ENCODE results near the gene GBP4.

GRCh38 chr1:89133747-89134146 lies 65.0 kb downstream of the GBP4 start:
- TF ChIP-seq CTCF (conservative IDR thresholded peaks at IDR 0.05; ENCODE audit: low read depth in 2 of 2) (no peak), NANOG (IDR thresholded peaks at IDR 0.05; ENCODE audit: borderline replicate concordance) (no peak), EZH2phosphoT487 (IDR thresholded peaks at IDR 0.05; ENCODE audit: unreplicated experiment) (no peak), EZH2 (IDR thresholded peaks at IDR 0.05; ENCODE audit: low read depth, unreplicated experiment) (no peak), POLR2AphosphoS5 (IDR thresholded peaks at IDR 0.05; ENCODE audit: low read depth) (no peak)
- TF ChIP-seq, protein P1, sequence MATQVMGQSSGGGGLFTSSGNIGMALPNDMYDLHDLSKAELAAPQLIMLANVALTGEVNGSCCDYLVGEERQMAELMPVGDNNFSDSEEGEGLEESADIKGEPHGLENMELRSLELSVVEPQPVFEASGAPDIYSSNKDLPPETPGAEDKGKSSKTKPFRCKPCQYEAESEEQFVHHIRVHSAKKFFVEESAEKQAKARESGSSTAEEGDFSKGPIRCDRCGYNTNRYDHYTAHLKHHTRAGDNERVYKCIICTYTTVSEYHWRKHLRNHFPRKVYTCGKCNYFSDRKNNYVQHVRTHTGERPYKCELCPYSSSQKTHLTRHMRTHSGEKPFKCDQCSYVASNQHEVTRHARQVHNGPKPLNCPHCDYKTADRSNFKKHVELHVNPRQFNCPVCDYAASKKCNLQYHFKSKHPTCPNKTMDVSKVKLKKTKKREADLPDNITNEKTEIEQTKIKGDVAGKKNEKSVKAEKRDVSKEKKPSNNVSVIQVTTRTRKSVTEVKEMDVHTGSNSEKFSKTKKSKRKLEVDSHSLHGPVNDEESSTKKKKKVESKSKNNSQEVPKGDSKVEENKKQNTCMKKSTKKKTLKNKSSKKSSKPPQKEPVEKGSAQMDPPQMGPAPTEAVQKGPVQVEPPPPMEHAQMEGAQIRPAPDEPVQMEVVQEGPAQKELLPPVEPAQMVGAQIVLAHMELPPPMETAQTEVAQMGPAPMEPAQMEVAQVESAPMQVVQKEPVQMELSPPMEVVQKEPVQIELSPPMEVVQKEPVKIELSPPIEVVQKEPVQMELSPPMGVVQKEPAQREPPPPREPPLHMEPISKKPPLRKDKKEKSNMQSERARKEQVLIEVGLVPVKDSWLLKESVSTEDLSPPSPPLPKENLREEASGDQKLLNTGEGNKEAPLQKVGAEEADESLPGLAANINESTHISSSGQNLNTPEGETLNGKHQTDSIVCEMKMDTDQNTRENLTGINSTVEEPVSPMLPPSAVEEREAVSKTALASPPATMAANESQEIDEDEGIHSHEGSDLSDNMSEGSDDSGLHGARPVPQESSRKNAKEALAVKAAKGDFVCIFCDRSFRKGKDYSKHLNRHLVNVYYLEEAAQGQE (IDR thresholded peaks at IDR 0.05; ENCODE audit: unreplicated experiment), result no peak
